HUES48 (cell line): ENCODE results near the gene SLC6A1.

Experiments used
- H3K27ac ChIP-seq: one replicate; pipeline ENCODE4 v1.7.0; 2013; ENCODE audit warnings: low read depth, low read length, inconsistent platforms
- H3K27me3 ChIP-seq: 2 replicates; pipeline ENCODE4 v1.6.1; 2013; ENCODE audit warnings: mild to moderate bottlenecking, low read length; ENCODE audit not compliant: control insufficient read depth, insufficient read depth
- H3K36me3 ChIP-seq: 2 replicates; pipeline ENCODE4 v1.6.1; 2013; ENCODE audit warnings: low read length; ENCODE audit not compliant: control insufficient read depth, insufficient read depth
- H3K4me1 ChIP-seq: 2 replicates; pipeline ENCODE4 v1.6.1; 2013; ENCODE audit warnings: mild to moderate bottlenecking, low read length; ENCODE audit not compliant: control insufficient read depth, insufficient read depth
- H3K4me3 ChIP-seq: 2 replicates; pipeline ENCODE4 v1.5.1; 2013; ENCODE audit warnings: mild to moderate bottlenecking, low read depth, low read length
- H3K9ac ChIP-seq: 2 replicates; pipeline ENCODE4 v1.6.1; 2013; ENCODE audit warnings: mild to moderate bottlenecking, low read depth, low read length, moderate library complexity
- H3K9me3 ChIP-seq: 2 replicates; pipeline ENCODE4 v1.6.1; 2013; ENCODE audit warnings: low read length; ENCODE audit not compliant: control insufficient read depth, insufficient read depth

Gene SLC6A1

GRCh38 chr3:10981961-10982360, 10.6 kb upstream of the SLC6A1 start:
- Histone ChIP-seq H3K36me3 (no peaks in the 10 kb centered on the region), H3K9me3 (no peaks in the 10 kb centered on the region), H3K4me3 (no peak overlapping the region), H3K27ac (no peak overlapping the region), H3K9ac (no peak overlapping the region), H3K27me3 (peaks cover 8% of the 10 kb centered on the region; the same call in 1 of the 2 replicates), H3K4me1 (peaks cover 19% of the 10 kb centered on the region)

- no peak overlapping the region for H3K9ac ChIP-seq
- peaks cover 11% of the 10 kb centered on the region for H3K4me1 ChIP-seq
- H3K27ac ChIP-seq, result peak overlapping the region; percentile 0
- no peaks in the 10 kb centered on the region for H3K9me3 ChIP-seq
- peaks cover 8% of the 10 kb centered on the region; the same call in 1 of the 2 replicates for H3K27me3 ChIP-seq
- no peak overlapping the region for H3K4me3 ChIP-seq
- no peaks in the 10 kb centered on the region for H3K36me3 ChIP-seq
These were observed 9.8 kb upstream of the SLC6A1 start for GRCh38 chr3:10982782-10983181.

GRCh38 chr3:10983219-10983916, 9.2 kb upstream of the SLC6A1 start:
- H3K4me3 ChIP-seq, result no peak overlapping the region
- H3K27ac ChIP-seq, result peak overlapping the region; percentile 0
- H3K4me1 ChIP-seq, result peaks cover 5% of the 10 kb centered on the region
- no peak overlapping the region for H3K9ac ChIP-seq
- H3K36me3 ChIP-seq, result no peaks in the 10 kb centered on the region
- H3K9me3 ChIP-seq, result no peaks in the 10 kb centered on the region
- peaks cover 8% of the 10 kb centered on the region; the same call in 1 of the 2 replicates for H3K27me3 ChIP-seq

- H3K36me3 ChIP-seq, result no peaks in the 10 kb centered on the region
- H3K4me1 ChIP-seq, result peaks cover 5% of the 10 kb centered on the region
- no peak overlapping the region for H3K4me3 ChIP-seq
- peaks cover 8% of the 10 kb centered on the region; the same call in 1 of the 2 replicates for H3K27me3 ChIP-seq
- H3K27ac ChIP-seq, result no peak overlapping the region
- no peak overlapping the region for H3K9ac ChIP-seq
- H3K9me3 ChIP-seq, result no peaks in the 10 kb centered on the region
These were observed 8.1 kb upstream of the SLC6A1 start for GRCh38 chr3:10984371-10984896.

GRCh38 chr3:10985181-10985580, 7.4 kb upstream of the SLC6A1 start:
- Histone ChIP-seq H3K4me1 (peaks cover 5% of the 10 kb centered on the region), H3K27ac (no peak overlapping the region), H3K4me3 (no peak overlapping the region), H3K9ac (no peak overlapping the region), H3K9me3 (no peaks in the 10 kb centered on the region), H3K36me3 (no peaks in the 10 kb centered on the region), H3K27me3 (peaks cover 8% of the 10 kb centered on the region; the same call in 1 of the 2 replicates)

- Histone ChIP-seq H3K4me1 (peaks cover 5% of the 10 kb centered on the region), H3K27ac (no peak overlapping the region), H3K9me3 (no peaks in the 10 kb centered on the region), H3K4me3 (no peak overlapping the region), H3K9ac (no peak overlapping the region), H3K36me3 (no peaks in the 10 kb centered on the region), H3K27me3 (peaks cover 20% of the 10 kb centered on the region)
These were observed 6.0 kb upstream of the SLC6A1 start for GRCh38 chr3:10986592-10986991.

- Histone ChIP-seq H3K27ac (no peak overlapping the region), H3K27me3 (peaks cover 22% of the 10 kb centered on the region), H3K4me1 (peaks cover 5% of the 10 kb centered on the region), H3K9ac (no peak overlapping the region), H3K4me3 (no peak overlapping the region), H3K9me3 (no peaks in the 10 kb centered on the region), H3K36me3 (no peaks in the 10 kb centered on the region)
These were observed 4.4 kb upstream of the SLC6A1 start for GRCh38 chr3:10988001-10988665.

GRCh38 chr3:10988991-10989484, 3.5 kb upstream of the SLC6A1 start:
- no peak overlapping the region for H3K4me3 ChIP-seq
- no peaks in the 10 kb centered on the region for H3K36me3 ChIP-seq
- H3K9ac ChIP-seq, result no peak overlapping the region
- no peaks in the 10 kb centered on the region; the same call in 1 of the 2 replicates for H3K4me1 ChIP-seq
- H3K9me3 ChIP-seq, result no peaks in the 10 kb centered on the region
- peaks cover 31% of the 10 kb centered on the region for H3K27me3 ChIP-seq
- H3K27ac ChIP-seq, result no peak overlapping the region

- Histone ChIP-seq H3K4me1 (no peaks in the 10 kb centered on the region; the same call in 1 of the 2 replicates), H3K9ac (no peak overlapping the region), H3K9me3 (no peaks in the 10 kb centered on the region), H3K27me3 (peaks cover 63% of the 10 kb centered on the region), H3K4me3 (peak overlapping the region; percentile 61), H3K36me3 (no peaks in the 10 kb centered on the region), H3K27ac (no peak overlapping the region)
These were observed 588 bp downstream of the SLC6A1 start for GRCh38 chr3:10992943-10993728.

- no peak overlapping the region for H3K9ac ChIP-seq
- H3K9me3 ChIP-seq, result no peaks in the 10 kb centered on the region
- no peaks in the 10 kb centered on the region; the same call in 1 of the 2 replicates for H3K4me1 ChIP-seq
- no peaks in the 10 kb centered on the region for H3K36me3 ChIP-seq
- H3K27me3 ChIP-seq, result peaks cover 63% of the 10 kb centered on the region
- peak overlapping the region; percentile 61 for H3K4me3 ChIP-seq
- no peak overlapping the region for H3K27ac ChIP-seq
These were observed 1.1 kb downstream of the SLC6A1 start for GRCh38 chr3:10993729-10994065.
